HepG2 (cell line): ENCODE results near the gene OSBPL9.

ENCODE experiments used
- CHD2 ChIP-seq: IDR thresholded peaks from 2 replicates; pipeline ENCODE4 v1.6.1; 2011; ENCODE audit warnings: low read depth, low read length, improper control_type of control experiment
- HDAC2 ChIP-seq: sonication (generic); formaldehyde crosslinking; IDR thresholded peaks from 2 replicates; pipeline ENCODE4 v1.4.0; 2020; ENCODE audit warnings: missing genetic modification reagents
- SRY ChIP-seq: sonication (generic); formaldehyde crosslinking; IDR thresholded peaks from 2 replicates; pipeline ENCODE4 v1.8.0; 2022; ENCODE audit warnings: mild to moderate bottlenecking, missing genetic modification reagents
- ZNF274 ChIP-seq: sonication (generic); formaldehyde crosslinking; IDR thresholded peaks from 2 replicates; pipeline ENCODE4 v1.5.1; 2020; ENCODE audit warnings: mild to moderate bottlenecking, missing genetic modification reagents
- ZNF713 ChIP-seq: sonication (generic); formaldehyde crosslinking; IDR thresholded peaks from 2 replicates; pipeline ENCODE4 v1.4.0; 2020; ENCODE audit warnings: mild to moderate bottlenecking, missing genetic modification reagents

- no peak for TF ChIP-seq SRY (CRISPR knock-in tag)
- no peak for TF ChIP-seq CHD2
- no peak for TF ChIP-seq HDAC2 (CRISPR knock-in tag)
- no peak for TF ChIP-seq ZNF274 (CRISPR knock-in tag)
- no peak for TF ChIP-seq ZNF713 (CRISPR knock-in tag)
These were observed 92.2 kb downstream of the OSBPL9 start for GRCh38 chr1:51708911-51709760.
